Smooth muscle cell (in vitro differentiated cells): ENCODE data around the gene FANCC. TPM values are rescaled to one million over a fixed set of nuclear protein-coding genes. Genes with fewer than 3 reads are reported as not detected.
"Not testable (repeated sequence)": the region's sequence is repeated elsewhere in the genome, so short reads cannot be mapped to it uniquely, and the experiment has no call there.

Source experiments
- DNase-seq: peaks from one replicate; lab custom pipeline; 2025; ENCODE audit not compliant: unreplicated experiment; lab: John Stamatoyannopoulos, UW
- H2AFZ ChIP-seq: fragments of 200-600 bp; sonication (generic); 2 replicates; pipeline ENCODE4 v1.6.0; 2016; ENCODE audit warnings: antibody characterized with exemption, low read depth, mild to moderate bottlenecking
- H3F3A ChIP-seq: fragments of 200-600 bp; sonication (generic); 2 replicates; pipeline ENCODE4 v1.6.0; 2017; ENCODE audit warnings: antibody characterized with exemption, low read depth
- H3K27ac ChIP-seq: fragments of 200-600 bp; sonication (generic); 2 replicates; pipeline ENCODE4 v1.5.1; 2016; ENCODE audit warnings: low read depth, mild to moderate bottlenecking
- H3K27me3 ChIP-seq: fragments of 200-600 bp; sonication (generic); 2 replicates; pipeline ENCODE4 v1.6.1; 2016; ENCODE audit warnings: low read depth, mild to moderate bottlenecking
- H3K36me3 ChIP-seq: fragments of 200-600 bp; sonication (generic); 2 replicates; pipeline ENCODE4 v1.5.1; 2016; ENCODE audit warnings: low read depth
- H3K4me1 ChIP-seq: fragments of 200-600 bp; sonication (generic); 2 replicates; pipeline ENCODE4 v1.5.1; 2016; ENCODE audit warnings: low read depth
- H3K4me2 ChIP-seq: fragments of 200-600 bp; sonication (generic); 2 replicates; pipeline ENCODE4 v1.6.0; 2016; ENCODE audit warnings: mild to moderate bottlenecking
- H3K4me3 ChIP-seq: fragments of 200-600 bp; sonication (generic); 2 replicates; pipeline ENCODE4 v1.5.1; 2016; ENCODE audit warnings: mild to moderate bottlenecking
- H3K79me2 ChIP-seq: fragments of 200-600 bp; sonication (generic); 2 replicates; pipeline ENCODE4 v1.6.0; 2016; ENCODE audit warnings: low read depth, mild to moderate bottlenecking
- H3K9ac ChIP-seq: fragments of 200-600 bp; sonication (generic); 2 replicates; pipeline ENCODE4 v1.6.0; 2016; ENCODE audit warnings: low read depth
- H3K9me3 ChIP-seq: fragments of 200-600 bp; sonication (generic); replicated peaks from 2 replicates; pipeline ENCODE4 v1.5.1; 2016; ENCODE audit warnings: low read depth
- H4K20me1 ChIP-seq: fragments of 200-600 bp; sonication (generic); 2 replicates; pipeline ENCODE4 v1.6.0; 2016; ENCODE audit warnings: low read depth
- CTCF ChIP-seq: fragments of 200-600 bp; sonication (generic); IDR thresholded peaks from 2 replicates; pipeline ENCODE4 v1.5.1; 2017; ENCODE audit warnings: borderline replicate concordance, mild to moderate bottlenecking, antibody characterized with exemption; ENCODE audit not compliant: insufficient read depth, poor library complexity, severe bottlenecking
- WGBS: methylation state at CpG from one replicate; pipeline ENCODE4 v1.1.7; 2016; ENCODE audit warnings: low lambda C conversion rate; 5-methylcytosine and 5-hydroxymethylcytosine counted together
- polyA plus RNA-seq: library from polyadenylated mRNA; unstranded; fragments of >200 nt; fragmentation: Nextera tagmentation; extraction: Ambion mirVana; gene quantifications from 2 replicates; pipeline ENCODE4 v1.2.1, GENCODE V29; 2016
- total RNA-seq: library from RNA; depleted of rRNA; stranded (reverse); fragments of >200 nt; gene quantifications from 2 replicates; pipeline ENCODE4 v1.2.3, GENCODE V29; 2014

Gene FANCC
- total and polyA plus RNA-seq, 2 experiments from 2014 or later: 11.0 to 11.2 TPM

GRCh38 chr9:95297760-95298159 lies 19.7 kb downstream of the FANCC start:
- H3F3A ChIP-seq: no peaks in the 10 kb centered on the region
- no peak overlapping the region for H3K27ac ChIP-seq
- H3K4me1 ChIP-seq: peaks cover 5% of the 10 kb centered on the region
- no peaks in the 10 kb centered on the region for H3K9me3 ChIP-seq
- peaks cover 6% of the 10 kb centered on the region for H3K79me2 ChIP-seq
- 98% methylated on average over 1 of the region's 1 CpG for WGBS
- no peak overlapping the region for H2AFZ ChIP-seq
- no peaks in the 10 kb centered on the region for H3K36me3 ChIP-seq
- H3K27me3 ChIP-seq: no peaks in the 10 kb centered on the region
- no peak overlapping the region for H3K9ac ChIP-seq
- no peaks in the 10 kb centered on the region for H4K20me1 ChIP-seq
- no peak overlapping the region for H3K4me3 ChIP-seq
- no peak for TF ChIP-seq CTCF
- no peak for DNase-seq
- no peak overlapping the region for H3K4me2 ChIP-seq

GRCh38 chr9:95297316-95297715 lies 20.2 kb downstream of the FANCC start:
- WGBS: 95% methylated on average over 3 of the region's 3 CpGs
- TF ChIP-seq CTCF: no peak
- DNase-seq: no peak

GRCh38 chr9:95296761-95297160 lies 20.7 kb downstream of the FANCC start:
- Histone ChIP-seq H3K9ac (no peak overlapping the region), H2AFZ (no peak overlapping the region), H3K9me3 (no peaks in the 10 kb centered on the region), H3K79me2 (peaks cover 6% of the 10 kb centered on the region), H3K27ac (no peak overlapping the region), H3K4me1 (peaks cover 5% of the 10 kb centered on the region), H3K36me3 (no peaks in the 10 kb centered on the region), H4K20me1 (no peaks in the 10 kb centered on the region), H3K27me3 (no peaks in the 10 kb centered on the region), H3F3A (no peaks in the 10 kb centered on the region), H3K4me3 (no peak overlapping the region), H3K4me2 (no peak overlapping the region)
- no peak for TF ChIP-seq CTCF
- no peak for DNase-seq
- 94% methylated on average over 1 of the region's 1 CpG for WGBS

More at GRCh38 chr9:95297316-95297715, 20.2 kb downstream of the FANCC start:
- Histone ChIP-seq H3K27ac (no peak overlapping the region), H3K9me3 (no peaks in the 10 kb centered on the region), H3K4me2 (no peak overlapping the region), H3K36me3 (no peaks in the 10 kb centered on the region), H3F3A (no peaks in the 10 kb centered on the region), H3K4me1 (peaks cover 5% of the 10 kb centered on the region), H2AFZ (no peak overlapping the region), H3K27me3 (no peaks in the 10 kb centered on the region), H3K9ac (no peak overlapping the region), H3K79me2 (peaks cover 6% of the 10 kb centered on the region), H3K4me3 (no peak overlapping the region), H4K20me1 (no peaks in the 10 kb centered on the region)

- H3F3A ChIP-seq, H3K4me2 ChIP-seq, DNase-seq, H3K4me3 ChIP-seq, H3K9me3 ChIP-seq, H4K20me1 ChIP-seq, H2AFZ ChIP-seq, H3K27me3 ChIP-seq, H3K9ac ChIP-seq, H3K4me1 ChIP-seq, H3K27ac ChIP-seq, H3K36me3 ChIP-seq: not testable (repeated sequence)
- peaks cover 12% of the 10 kb centered on the region for H3K79me2 ChIP-seq
- WGBS: 95% methylated on average over 6 of the region's 6 CpGs
Observed at GRCh38 chr9:95293296-95293695, 24.2 kb downstream of the FANCC start.
